Upper lobe of left lung (tissue), 4 donors: Measurements from ENCODE around the gene SORCS3.

ENCODE experiments used
- CTCF ChIP-seq, 6 experiments: fragments of 450-650 bp in 4 of 6; fragments of 200-600 bp in 2 of 6; sonication (generic) in 2 of 6; IDR thresholded peaks; one replicate each; pipeline ENCODE4 v1.5.1; 2016 to 2019; ENCODE audit warnings: antibody characterized with exemption in 6 of 6
- POLR2A ChIP-seq, 4 donors: fragments of 450-650 bp; IDR thresholded peaks; one replicate each; pipeline ENCODE4 v1.5.1; 2016 to 2017; ENCODE audit warnings: antibody characterized with exemption in 4 of 4, mild to moderate bottlenecking in 2 of 4
- POLR2AphosphoS5 ChIP-seq, 2 donors: sonication (generic); formaldehyde crosslinking; IDR thresholded peaks; one replicate each; pipeline ENCODE4 v1.5.1; 2017; ENCODE audit warnings: antibody characterized with exemption in 2 of 2

GRCh38 chr10:105195831-105196230, 554.7 kb downstream of the SORCS3 start:
- no peak for TF ChIP-seq POLR2AphosphoS5 (IDR thresholded peaks at IDR 0.05)
- no peak for TF ChIP-seq CTCF (IDR thresholded peaks at IDR 0.05)
- TF ChIP-seq POLR2A (IDR thresholded peaks at IDR 0.05): no peak
